Left ventricle myocardium inferior (tissue), 1 donor: Measurements from ENCODE around the gene NDUFV1. TPM values are rescaled to one million over a fixed set of nuclear protein-coding genes. Genes with fewer than 3 reads are reported as not detected.
"Not testable (repeated sequence)": the region's sequence is repeated elsewhere in the genome, so short reads cannot be mapped to it uniquely, and the experiment has no call there.

Experiments used
- DNase-seq: peaks from one replicate; pipeline ENCODE4 v3.0.0-alpha.2; 2020
- H3K27ac ChIP-seq: fragments of 200-600 bp; replicated peaks from 2 replicates; pipeline ENCODE4 v1.8.0; 2021
- H3K27me3 ChIP-seq: fragments of 200-600 bp; 2 replicates; pipeline ENCODE4 v1.8.0; 2021; ENCODE audit warnings: low read depth
- H3K36me3 ChIP-seq: fragments of 200-600 bp; 2 replicates; pipeline ENCODE4 v1.8.0; 2021
- H3K4me1 ChIP-seq: fragments of 200-600 bp; 2 replicates; pipeline ENCODE4 v1.8.0; 2021
- H3K4me3 ChIP-seq: fragments of 200-600 bp; 2 replicates; pipeline ENCODE4 v1.8.0; 2021; ENCODE audit warnings: mild to moderate bottlenecking, moderate library complexity
- H3K9me3 ChIP-seq: fragments of 200-600 bp; replicated peaks from 2 replicates; pipeline ENCODE4 v1.8.0; 2021
- intact Hi-C: fragments of 100-400 bp; cut with micrococcal nuclease; formaldehyde crosslinking; loops from one replicate; pipeline ENCODE4 v1.11.0; 2022
- total RNA-seq: library from RNA; stranded (reverse); fragmentation: NEBNext Ultra II Directional; extraction: Animal tissue kit (Norgen Biotek cat#: 25700); gene quantifications from one replicate; pipeline ENCODE4 v1.2.1, GENCODE V29; 2021
- TF ChIP-seq, protein P1 (sequence below): fragments of 200-600 bp; IDR thresholded peaks from 2 replicates; pipeline ENCODE4 v1.8.0; 2021; ENCODE audit warnings: antibody characterized with exemption, mild to moderate bottlenecking, borderline replicate concordance
- donor health status: DM: no; HTN: yes; CAD: no; lungs with severe emphysema.

The NDUFV1 gene
- total RNA-seq, 1 donor from 2014 or later = 640 TPM

DNA sequence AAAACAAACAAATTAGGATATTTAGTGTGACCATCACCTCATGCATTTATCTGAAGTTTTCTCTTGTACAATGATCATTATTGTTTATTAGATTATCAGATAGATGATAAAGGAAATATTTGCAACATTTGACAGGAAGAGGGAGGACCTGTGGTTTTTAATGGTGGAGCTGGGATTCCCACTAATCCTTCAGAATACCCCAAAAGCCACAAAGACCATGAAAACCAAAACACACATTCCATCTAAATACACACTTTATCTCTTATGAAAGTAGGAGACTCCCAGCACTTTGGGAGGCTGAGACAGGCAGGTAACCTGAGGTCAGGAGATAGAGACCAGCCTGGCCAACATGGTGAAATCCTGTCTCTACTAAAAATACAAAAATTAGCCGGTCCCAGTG is 7.6 kb upstream of the NDUFV1 start:
- intact Hi-C loops = no loop called here

DNA sequence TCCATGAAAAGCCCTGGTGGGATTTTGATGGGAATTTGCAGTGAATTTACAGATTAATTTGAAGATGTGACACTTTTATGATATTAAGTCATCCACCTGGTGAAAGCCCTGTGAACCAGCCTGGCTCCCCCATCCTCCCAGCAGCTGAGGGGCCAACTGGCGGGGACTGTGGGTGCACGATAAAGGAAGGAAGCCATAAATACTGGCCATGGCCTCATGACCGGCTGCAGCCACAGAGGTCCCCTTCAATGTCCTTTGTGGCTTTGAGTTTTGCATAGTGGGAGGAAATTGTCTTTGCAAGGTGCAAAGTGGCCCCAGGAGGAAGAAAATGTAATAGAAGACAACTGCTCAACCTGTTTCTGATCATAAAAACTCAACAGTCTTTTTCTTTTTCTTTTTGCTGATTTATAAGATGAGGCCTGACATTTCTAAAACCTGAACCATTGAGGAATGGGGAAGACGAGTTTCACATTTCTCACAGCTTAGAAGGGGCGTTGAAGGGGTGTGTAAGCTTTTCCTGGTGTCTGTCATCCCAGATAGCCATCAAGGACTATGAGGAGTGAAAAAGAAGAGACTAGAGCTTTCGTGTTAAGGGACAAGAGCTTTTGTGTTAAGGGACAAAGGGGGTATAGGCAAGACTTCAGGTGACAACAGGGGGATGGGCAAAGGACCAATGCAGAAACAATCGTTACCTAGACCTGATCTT is 6.3 kb upstream of the NDUFV1 start:
- Histone ChIP-seq H3K4me1 (no peaks in the 10 kb centered on the region), H3K27ac (no peak overlapping the region), H3K36me3 (no peaks in the 10 kb centered on the region), H3K27me3 (peaks cover 4% of the 10 kb centered on the region), H3K4me3 (no peak overlapping the region), H3K9me3 (no peaks in the 10 kb centered on the region)
- DNase-seq = no peak
- intact Hi-C loops = no loop called here
- TF ChIP-seq, protein P1, sequence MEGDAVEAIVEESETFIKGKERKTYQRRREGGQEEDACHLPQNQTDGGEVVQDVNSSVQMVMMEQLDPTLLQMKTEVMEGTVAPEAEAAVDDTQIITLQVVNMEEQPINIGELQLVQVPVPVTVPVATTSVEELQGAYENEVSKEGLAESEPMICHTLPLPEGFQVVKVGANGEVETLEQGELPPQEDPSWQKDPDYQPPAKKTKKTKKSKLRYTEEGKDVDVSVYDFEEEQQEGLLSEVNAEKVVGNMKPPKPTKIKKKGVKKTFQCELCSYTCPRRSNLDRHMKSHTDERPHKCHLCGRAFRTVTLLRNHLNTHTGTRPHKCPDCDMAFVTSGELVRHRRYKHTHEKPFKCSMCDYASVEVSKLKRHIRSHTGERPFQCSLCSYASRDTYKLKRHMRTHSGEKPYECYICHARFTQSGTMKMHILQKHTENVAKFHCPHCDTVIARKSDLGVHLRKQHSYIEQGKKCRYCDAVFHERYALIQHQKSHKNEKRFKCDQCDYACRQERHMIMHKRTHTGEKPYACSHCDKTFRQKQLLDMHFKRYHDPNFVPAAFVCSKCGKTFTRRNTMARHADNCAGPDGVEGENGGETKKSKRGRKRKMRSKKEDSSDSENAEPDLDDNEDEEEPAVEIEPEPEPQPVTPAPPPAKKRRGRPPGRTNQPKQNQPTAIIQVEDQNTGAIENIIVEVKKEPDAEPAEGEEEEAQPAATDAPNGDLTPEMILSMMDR = no peak

More for the DNA sequence above, 7.6 kb upstream of the NDUFV1 start:
- DNase-seq = no peak
- H3K4me1 ChIP-seq = no peaks in the 10 kb centered on the region
- no peak overlapping the region for H3K27ac ChIP-seq
- H3K36me3 ChIP-seq = no peaks in the 10 kb centered on the region
- H3K27me3 ChIP-seq = peaks cover 4% of the 10 kb centered on the region
- TF ChIP-seq, protein P1 = no peak
- no peaks in the 10 kb centered on the region for H3K9me3 ChIP-seq
- no peak overlapping the region for H3K4me3 ChIP-seq

DNA sequence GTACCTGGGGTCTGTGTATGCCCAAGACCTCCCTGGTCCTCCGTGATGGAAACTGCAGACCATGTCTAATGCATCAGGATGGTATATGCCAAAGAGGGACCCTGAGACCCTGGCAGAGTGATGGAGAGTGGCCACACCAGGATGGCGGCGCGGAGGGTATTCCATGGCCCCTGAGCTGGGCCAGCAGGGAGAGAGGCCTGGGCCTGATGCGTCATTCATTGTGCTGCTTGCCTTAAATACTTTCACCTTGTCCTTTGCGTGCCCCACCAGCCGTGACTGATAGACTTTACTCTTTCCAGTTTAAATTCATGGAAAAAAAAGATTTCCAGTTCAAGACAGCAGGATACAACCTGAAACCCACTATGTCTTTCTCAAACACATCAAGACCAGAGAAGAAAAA is 5.6 kb upstream of the NDUFV1 start:
- DNase-seq = no peak
- peaks cover 4% of the 10 kb centered on the region for H3K27me3 ChIP-seq
- no peak overlapping the region for H3K27ac ChIP-seq
- H3K4me1 ChIP-seq = peaks cover 3% of the 10 kb centered on the region
- intact Hi-C loops = no loop called here
- no peaks in the 10 kb centered on the region for H3K9me3 ChIP-seq
- H3K4me3 ChIP-seq = no peak overlapping the region
- TF ChIP-seq, protein P1 = no peak
- H3K36me3 ChIP-seq = no peaks in the 10 kb centered on the region

DNA sequence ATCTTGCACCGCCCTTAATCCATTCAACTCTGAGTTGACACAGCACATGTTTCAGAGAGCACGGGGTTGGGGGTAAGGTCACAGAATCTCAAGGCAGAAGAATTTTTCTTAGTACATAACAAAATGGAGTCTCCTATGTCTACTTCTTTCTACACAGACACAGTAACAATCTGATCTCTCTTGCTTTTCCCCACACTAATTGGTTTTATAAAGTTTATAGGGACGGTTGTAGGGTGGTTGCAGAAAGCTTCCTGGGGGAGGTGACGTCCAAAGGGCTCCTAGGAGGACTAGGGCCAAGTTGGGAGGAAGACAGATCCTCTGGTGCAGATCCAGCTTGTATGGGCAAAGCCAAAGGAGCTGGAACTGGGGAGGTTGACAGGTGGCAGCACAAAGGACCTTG is 2.6 kb upstream of the NDUFV1 start:
- H3K9me3 ChIP-seq, intact Hi-C loops: not testable (repeated sequence)
- peaks cover 30% of the 10 kb centered on the region for H3K4me1 ChIP-seq

DNA sequence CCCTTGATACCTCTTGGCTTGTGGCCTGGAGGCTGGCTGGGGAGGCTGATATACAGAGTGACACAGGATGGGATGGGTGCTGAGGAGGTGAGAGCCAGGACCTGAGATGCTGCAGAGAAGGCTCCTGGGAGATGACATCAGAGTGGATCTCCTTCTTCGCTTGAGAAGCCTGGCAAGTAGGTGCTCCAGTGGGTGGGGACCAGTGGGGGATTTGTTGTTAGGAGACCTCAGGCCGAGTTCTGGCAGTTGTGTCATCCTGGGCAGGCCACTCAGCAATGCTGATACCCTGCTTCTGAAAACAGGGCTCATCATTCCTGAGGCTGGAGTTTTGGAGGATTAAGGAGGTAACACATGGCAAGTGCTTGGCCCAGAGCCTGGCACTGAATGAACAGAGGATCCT is 1.9 kb upstream of the NDUFV1 start:
- Histone ChIP-seq H3K4me3 (no peak overlapping the region), H3K27me3 (peaks cover 4% of the 10 kb centered on the region), H3K36me3 (peaks cover 17% of the 10 kb centered on the region), H3K4me1 (peaks cover 37% of the 10 kb centered on the region), H3K9me3 (no peaks in the 10 kb centered on the region), H3K27ac (no peak overlapping the region)
- DNase-seq = no peak
- TF ChIP-seq, protein P1 = no peak
- intact Hi-C loops = no loop called here

More for the DNA sequence above, 2.6 kb upstream of the NDUFV1 start:
- not testable (repeated sequence) for H3K36me3 ChIP-seq, H3K27ac ChIP-seq, DNase-seq, H3K27me3 ChIP-seq, H3K4me3 ChIP-seq

DNA sequence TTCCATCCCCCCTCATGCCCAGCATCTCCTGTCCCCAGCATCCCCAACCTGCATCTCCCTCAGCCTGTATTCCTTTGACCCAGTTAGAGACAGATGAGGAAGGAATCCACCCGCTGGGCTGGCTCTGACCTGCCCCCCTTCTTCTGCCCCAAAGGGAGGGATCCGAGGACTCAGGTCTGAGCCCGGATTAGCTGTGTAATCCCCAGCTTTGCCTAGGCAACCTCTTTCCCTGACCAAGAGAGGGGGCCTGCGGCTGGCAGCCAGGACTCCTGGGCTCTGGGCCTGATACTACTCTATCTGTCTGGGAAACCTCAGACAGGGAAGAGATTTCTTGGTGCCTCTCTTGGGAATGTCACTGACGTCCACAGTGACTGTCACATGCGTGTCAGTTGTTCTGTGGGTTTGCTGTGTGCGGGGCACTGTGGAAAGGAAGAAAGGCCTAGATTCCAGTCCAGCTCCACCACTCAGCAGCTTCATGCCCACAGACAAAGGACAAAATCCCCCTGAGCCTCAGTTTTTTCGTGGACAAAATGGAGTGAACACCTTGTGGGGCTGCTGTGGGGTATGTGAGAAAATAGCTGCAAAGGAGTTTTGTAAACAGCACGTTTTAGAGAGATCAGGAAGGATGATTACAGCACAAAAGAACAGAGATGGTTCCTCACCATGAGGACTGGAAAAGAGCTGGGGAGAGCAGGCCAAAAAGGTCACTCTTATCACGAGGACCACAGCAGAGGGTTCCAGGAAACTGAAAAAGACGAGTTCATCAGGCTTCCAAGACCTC is 1.3 kb upstream of the NDUFV1 start:
- TF ChIP-seq, protein P1 = no peak
- intact Hi-C loops = no loop called here
- no peaks in the 10 kb centered on the region for H3K9me3 ChIP-seq
- peaks cover 42% of the 10 kb centered on the region for H3K4me1 ChIP-seq
- H3K36me3 ChIP-seq = peaks cover 23% of the 10 kb centered on the region
- no peak overlapping the region for H3K4me3 ChIP-seq
- H3K27me3 ChIP-seq = peaks cover 4% of the 10 kb centered on the region
- no peak for DNase-seq
- H3K27ac ChIP-seq = no peak overlapping the region
